HCT116 (cell line): Measurements from ENCODE around the gene PEAK3. TPM values are rescaled to one million over a fixed set of nuclear protein-coding genes. Genes with fewer than 3 reads are reported as not detected.

ENCODE experiments used
- ATAC-seq: fragments of 200-7000 bp; cut with Tn5 transposase; 2 replicates; pipeline ENCODE4 v1.9.1; 2020; ENCODE audit warnings: mild to moderate bottlenecking, moderate library complexity
- BruUV-seq: library from RNA; stranded (reverse); fragments of 400-500 nt; replicated peaks from 2 replicates; lab custom pipeline; 2021; lab: Mats Ljungman, UMichigan
- CTCF ChIA-PET: fragments of 300-600 bp; sonication (Branson Sonifier 250); formaldehyde crosslinking; loops from one replicate; lab custom pipeline; 2021; ENCODE audit warnings: antibody characterized with exemption; lab: Charles Lee
- POLR2A ChIA-PET: fragments of 300-600, 350-600 bp; sonication (Branson Sonifier 250); formaldehyde crosslinking; loops from one replicate; lab custom pipeline; 2021; ENCODE audit warnings: antibody characterized with exemption; lab: Charles Lee
- RAD21 ChIA-PET, 2 experiments: fragments of 300-600 bp; sonication (Branson Sonifier 250); formaldehyde crosslinking; loops; one replicate each; lab custom pipeline; 2023; ENCODE audit warnings: low total read pairs in 2 of 2; ENCODE audit not compliant: uncharacterized antibody in 2 of 2, unreplicated experiment in 2 of 2, low non-redundant PET in 1 of 2; lab: Charles Lee
- DNase-seq: peaks from one replicate; pipeline ENCODE4 v3.0.0-alpha.2; 2010; ENCODE audit warnings: low read depth, low spot score
- H2AFZ ChIP-seq: fragments of 200-600 bp; shearing (Covaris generic), sonication (generic); 2 replicates; pipeline ENCODE4 v1.6.1; 2017; ENCODE audit warnings: low read depth, mixed run types, mixed read lengths, antibody characterized with exemption, low read length; ENCODE audit not compliant: poor library complexity, severe bottlenecking
- H3K27ac ChIP-seq: 2 replicates; pipeline ENCODE4 v1.5.1; 2012; ENCODE audit warnings: low read depth, low read length
- H3K27me3 ChIP-seq: fragments of 200-600 bp; sonication (generic); 2 replicates; pipeline ENCODE4 v1.6.1; 2016; ENCODE audit warnings: mixed run types, low read length, mixed read lengths; ENCODE audit not compliant: insufficient read depth
- H3K36me3 ChIP-seq, 2 experiments: fragments of 200-500 bp in 1 of 2; fragments of 200-600 bp in 1 of 2; sonication (Bioruptor generic) in 1 of 2; sonication (generic) in 1 of 2; 2 replicates each; pipeline versions ENCODE4 v1.5.1 to v1.6.1; 2014 to 2016; ENCODE audit warnings: low read length in 2 of 2, inconsistent platforms in 1 of 2, mixed read lengths in 1 of 2, mixed run types in 1 of 2; ENCODE audit not compliant: insufficient read depth in 2 of 2, control insufficient read depth in 1 of 2
- H3K4me1 ChIP-seq, 2 experiments: fragments of 200-600 bp in 1 of 2; sonication (generic) in 1 of 2; 2 replicates each; pipeline versions ENCODE4 v1.5.1 to v1.6.1; 2012 to 2017; ENCODE audit warnings: low read length in 2 of 2, inconsistent platforms in 1 of 2, mild to moderate bottlenecking in 1 of 2, mixed read lengths in 1 of 2, mixed run types in 1 of 2, moderate library complexity in 1 of 2; ENCODE audit not compliant: insufficient read depth in 2 of 2, control insufficient read depth in 1 of 2
- H3K4me2 ChIP-seq: fragments of 200-600 bp; sonication (generic); 2 replicates; pipeline ENCODE4 v1.6.1; 2017; ENCODE audit warnings: mixed run types, low read length, mixed read lengths
- H3K4me3 ChIP-seq, 2 experiments: fragments of 200-600 bp in 1 of 2; sonication (generic) in 1 of 2; replicated peaks in 1 of 2; 2 replicates each; pipeline ENCODE4 v1.5.1; 2011 to 2016; ENCODE audit warnings: low read length in 2 of 2, control low read depth in 1 of 2, low read depth in 1 of 2, mild to moderate bottlenecking in 1 of 2, mixed read lengths in 1 of 2, mixed run types in 1 of 2
- H3K79me2 ChIP-seq: fragments of 200-600 bp; sonication (generic); 2 replicates; pipeline ENCODE4 v1.6.1; 2017; ENCODE audit warnings: mild to moderate bottlenecking, mixed run types, low read length, moderate library complexity, mixed read lengths; ENCODE audit not compliant: insufficient read depth
- H3K9ac ChIP-seq: fragments of 200-600 bp; sonication (generic); 2 replicates; pipeline ENCODE4 v1.6.1; 2016; ENCODE audit warnings: low read length, mixed read lengths
- H3K9me2 ChIP-seq: fragments of 200-600 bp; sonication (generic), shearing (Covaris generic); 2 replicates; pipeline ENCODE4 v1.6.1; 2017; ENCODE audit warnings: mixed run types, mild to moderate bottlenecking, moderate library complexity; ENCODE audit not compliant: insufficient read depth
- H3K9me3 ChIP-seq, 2 experiments: fragments of 200-500 bp in 1 of 2; fragments of 200-600 bp in 1 of 2; sonication (Bioruptor generic) in 1 of 2; sonication (generic) in 1 of 2; 2 replicates each; pipeline ENCODE4 v1.6.1; 2014 to 2017; ENCODE audit warnings: low read length in 2 of 2, mixed read lengths in 2 of 2, inconsistent platforms in 1 of 2, low read depth in 1 of 2, mild to moderate bottlenecking in 1 of 2, mixed run types in 1 of 2, moderate library complexity in 1 of 2; ENCODE audit not compliant: control insufficient read depth in 1 of 2, insufficient read depth in 1 of 2
- H4K20me1 ChIP-seq: fragments of 200-600 bp; sonication (generic), shearing (Covaris generic); 2 replicates; pipeline ENCODE4 v1.6.1; 2017; ENCODE audit warnings: mixed run types, mild to moderate bottlenecking, moderate library complexity; ENCODE audit not compliant: insufficient read depth
- CBX3 ChIP-seq: IDR thresholded peaks from 2 replicates; pipeline ENCODE4 v1.6.1; 2012; ENCODE audit warnings: low read depth
- CEBPB ChIP-seq: IDR thresholded peaks from 2 replicates; pipeline ENCODE4 v1.6.1; 2012; ENCODE audit warnings: low read depth
- CTCF ChIP-seq, 3 experiments: fragments of 200-600 bp in 1 of 3; sonication (generic) in 1 of 3; IDR thresholded peaks in 2 of 3; conservative IDR thresholded peaks in 1 of 3; 2 replicates each; pipeline ENCODE4 v1.5.1; 2012 to 2017; ENCODE audit warnings: low read depth in 2 of 3, low read length in 2 of 3, antibody characterized with exemption in 1 of 3, borderline replicate concordance in 1 of 3, control low read depth in 1 of 3, mild to moderate bottlenecking in 1 of 3, mixed read lengths in 1 of 3, mixed run types in 1 of 3, moderate library complexity in 1 of 3; ENCODE audit not compliant: insufficient read depth in 1 of 3
- ELF1 ChIP-seq: IDR thresholded peaks from 2 replicates; pipeline ENCODE4 v1.6.1; 2012; ENCODE audit warnings: low read depth, borderline replicate concordance
- EZH2 ChIP-seq: fragments of 200-600 bp; sonication (generic); IDR thresholded peaks from 2 replicates; pipeline ENCODE4 v1.6.1; 2017; ENCODE audit warnings: antibody characterized with exemption, mixed run types
- EZH2phosphoT487 ChIP-seq: fragments of 200-600 bp; IDR thresholded peaks from 2 replicates; pipeline ENCODE4 v1.6.1; 2018; ENCODE audit warnings: antibody characterized with exemption, borderline replicate concordance
- FOSL1 ChIP-seq: IDR thresholded peaks from 2 replicates; pipeline ENCODE4 v1.6.1; 2012; ENCODE audit warnings: low read depth
- JUND ChIP-seq: IDR thresholded peaks from 2 replicates; pipeline ENCODE4 v1.6.1; 2012
- POLR2AphosphoS5 ChIP-seq: IDR thresholded peaks from 2 replicates; pipeline ENCODE4 v1.6.1; 2011; ENCODE audit warnings: mild to moderate bottlenecking, low read depth, low read length, moderate library complexity
- RAD21 ChIP-seq: IDR thresholded peaks from 2 replicates; pipeline ENCODE4 v1.6.1; 2012; ENCODE audit warnings: low read depth, mild to moderate bottlenecking
- REST ChIP-seq: IDR thresholded peaks from 2 replicates; pipeline ENCODE4 v1.6.1; 2012; ENCODE audit warnings: low read depth
- SIN3A ChIP-seq: IDR thresholded peaks from 2 replicates; pipeline ENCODE4 v1.6.1; 2012; ENCODE audit warnings: low read depth
- SRF ChIP-seq: IDR thresholded peaks from 2 replicates; pipeline ENCODE4 v1.6.1; 2012; ENCODE audit warnings: low read depth
- TCF7L2 ChIP-seq: IDR thresholded peaks from 2 replicates; pipeline ENCODE4 v1.7.0; 2011; ENCODE audit warnings: borderline replicate concordance, inconsistent platforms; ENCODE audit not compliant: insufficient read depth, insufficient read length; ENCODE audit errors: extremely low read depth
- ZBTB33 ChIP-seq: IDR thresholded peaks from 2 replicates; pipeline ENCODE4 v1.6.1; 2011; ENCODE audit warnings: mild to moderate bottlenecking, low read length, moderate library complexity; ENCODE audit not compliant: insufficient replicate concordance; ENCODE audit errors: extremely low read depth
- ZNF274 ChIP-seq: fragments of 200-500 bp; sonication (Bioruptor generic); IDR thresholded peaks from 2 replicates; pipeline ENCODE4 v1.6.1; 2014; ENCODE audit warnings: mild to moderate bottlenecking, low read depth, low read length, inconsistent platforms
- intact Hi-C: fragments of 100-400 bp; cut with micrococcal nuclease; formaldehyde crosslinking; loops from 2 replicates; pipeline ENCODE4 v1.10.0; 2022
- total RNA-seq: library from RNA; stranded (reverse); gene quantifications from one replicate; pipeline ENCODE4 v1.2.1, GENCODE V29; 2021; ENCODE audit not compliant: unreplicated experiment

PEAK3 gene
- total RNA-seq, 1 experiment from 2014 or later, result not detected

- peaks cover 17 to 42% of the 10 kb centered on the region in 2 experiments for H3K4me1 ChIP-seq
- H3K4me2 ChIP-seq, result peak overlapping the region; percentile 87
- no peaks in the 10 kb centered on the region for H3K9me2 ChIP-seq
- peak overlapping the region; percentile 42 to 57 for H3K4me3 ChIP-seq
- no peak for TF ChIP-seq FOSL1
- TF ChIP-seq TCF7L2, result no peak
- TF ChIP-seq SIN3A, result no peak
- no peak for TF ChIP-seq EZH2
- no peak for TF ChIP-seq POLR2AphosphoS5
- no peak for TF ChIP-seq JUND
- TF ChIP-seq EZH2phosphoT487, result no peak
- TF ChIP-seq ZNF274, result no peak
- no peak for TF ChIP-seq ZBTB33
- no peak for TF ChIP-seq CTCF (IDR thresholded peaks at IDR 0.05 in 2 of 3, conservative IDR thresholded peaks at IDR 0.05 in 1 of 3; ENCODE audit: borderline replicate concordance in 1 of 3, insufficient read depth in 1 of 3, low read depth in 2 of 3, low read length in 2 of 3)
- TF ChIP-seq REST, result no peak
- TF ChIP-seq ELF1, result no peak
- TF ChIP-seq CBX3, result no peak
- no peak for TF ChIP-seq RAD21
- TF ChIP-seq SRF, result no peak
- no peak for TF ChIP-seq CEBPB
- H2AFZ ChIP-seq, result peak overlapping the region; percentile 74
- peak overlapping the region; percentile 55 for H3K9ac ChIP-seq
- intact Hi-C loops, result loop anchor here (5.0 kb wide), 1 partner anchor 102 kb away; no protein-coding TSS in a partner anchor
- BruUV-seq, result no TSS peak
- no peak for DNase-seq
- H3K79me2 ChIP-seq, result peaks cover 44% of the 10 kb centered on the region
- H3K36me3 ChIP-seq, result peaks cover 11 to 22% of the 10 kb centered on the region in 2 experiments; a peak in 2 of 4 replicates
- peak overlapping the region; percentile 53 for H3K27ac ChIP-seq
- ChIA-PET POLR2A (no interaction called here), CTCF (no interaction called here), RAD21 (no interaction called here)
- H4K20me1 ChIP-seq, result peaks cover 18% of the 10 kb centered on the region; the same call in 1 of the 2 replicates
- H3K27me3 ChIP-seq, result no peaks in the 10 kb centered on the region
- ATAC-seq, result no peak
- no peaks in the 10 kb centered on the region for H3K9me3 ChIP-seq
Observed at GRCh38 chr19:2268861-2269243, 13.1 kb downstream of the PEAK3 start.
